Cardiac fibroblast (primary cell): ENCODE measurements around the gene SLIT2.

ENCODE experiments used
- DNase-seq, 2 donors: peaks; one replicate each; pipeline versions ENCODE4 v3.0.0 to v3.0.0-alpha.2; 2010; ENCODE audit warnings: low read depth in 2 of 2
- H3K4me3 ChIP-seq, 2 donors: replicated peaks in 1 of 2; 1 replicate in 1 of 2; 2 replicates in 1 of 2; pipeline ENCODE4 v1.5.1; 2011; ENCODE audit warnings: low read depth in 2 of 2, low read length in 2 of 2, mild to moderate bottlenecking in 2 of 2, moderate library complexity in 1 of 2
- TF ChIP-seq, protein P1 (sequence below): IDR thresholded peaks from one replicate; pipeline ENCODE4 v1.5.1; 2011; ENCODE audit warnings: low read depth, mild to moderate bottlenecking, low read length, inconsistent platforms

The SLIT2 gene

GRCh38 chr4:20264688-20265087 is 13.0 kb downstream of the SLIT2 start:
- TF ChIP-seq, protein P1, sequence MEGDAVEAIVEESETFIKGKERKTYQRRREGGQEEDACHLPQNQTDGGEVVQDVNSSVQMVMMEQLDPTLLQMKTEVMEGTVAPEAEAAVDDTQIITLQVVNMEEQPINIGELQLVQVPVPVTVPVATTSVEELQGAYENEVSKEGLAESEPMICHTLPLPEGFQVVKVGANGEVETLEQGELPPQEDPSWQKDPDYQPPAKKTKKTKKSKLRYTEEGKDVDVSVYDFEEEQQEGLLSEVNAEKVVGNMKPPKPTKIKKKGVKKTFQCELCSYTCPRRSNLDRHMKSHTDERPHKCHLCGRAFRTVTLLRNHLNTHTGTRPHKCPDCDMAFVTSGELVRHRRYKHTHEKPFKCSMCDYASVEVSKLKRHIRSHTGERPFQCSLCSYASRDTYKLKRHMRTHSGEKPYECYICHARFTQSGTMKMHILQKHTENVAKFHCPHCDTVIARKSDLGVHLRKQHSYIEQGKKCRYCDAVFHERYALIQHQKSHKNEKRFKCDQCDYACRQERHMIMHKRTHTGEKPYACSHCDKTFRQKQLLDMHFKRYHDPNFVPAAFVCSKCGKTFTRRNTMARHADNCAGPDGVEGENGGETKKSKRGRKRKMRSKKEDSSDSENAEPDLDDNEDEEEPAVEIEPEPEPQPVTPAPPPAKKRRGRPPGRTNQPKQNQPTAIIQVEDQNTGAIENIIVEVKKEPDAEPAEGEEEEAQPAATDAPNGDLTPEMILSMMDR = no peak
- H3K4me3 ChIP-seq = no peak overlapping the region
- DNase-seq = no peak

- no peak overlapping the region for H3K4me3 ChIP-seq
- no peak for DNase-seq
- TF ChIP-seq, protein P1 = no peak
Measured at GRCh38 chr4:20265726-20266125, 14.0 kb downstream of the SLIT2 start.

- H3K4me3 ChIP-seq = no peak overlapping the region
- TF ChIP-seq, protein P1 = no peak
- no peak for DNase-seq
Measured at GRCh38 chr4:20266215-20267082, 14.7 kb downstream of the SLIT2 start.

DNA sequence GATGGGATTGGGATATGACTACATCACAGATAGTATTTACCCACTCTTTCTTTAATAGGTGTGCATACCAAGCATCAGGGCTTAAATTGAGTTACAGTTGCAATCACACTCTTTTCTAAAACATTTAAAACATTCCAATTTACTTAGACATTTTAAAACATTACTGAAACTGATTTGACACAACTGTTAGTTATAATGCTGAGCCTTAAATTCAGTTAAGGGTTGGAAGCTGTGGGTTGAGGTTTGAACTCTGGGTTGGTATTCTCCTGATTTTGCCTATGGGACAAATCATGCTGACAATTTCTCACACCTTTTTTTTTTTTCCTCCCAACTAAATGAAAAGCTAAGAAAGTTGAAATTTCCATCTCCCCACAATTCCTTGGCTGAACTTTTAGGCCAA is 16.3 kb downstream of the SLIT2 start:
- TF ChIP-seq, protein P1 = no peak
- DNase-seq = no peak
- no peak overlapping the region for H3K4me3 ChIP-seq

DNA sequence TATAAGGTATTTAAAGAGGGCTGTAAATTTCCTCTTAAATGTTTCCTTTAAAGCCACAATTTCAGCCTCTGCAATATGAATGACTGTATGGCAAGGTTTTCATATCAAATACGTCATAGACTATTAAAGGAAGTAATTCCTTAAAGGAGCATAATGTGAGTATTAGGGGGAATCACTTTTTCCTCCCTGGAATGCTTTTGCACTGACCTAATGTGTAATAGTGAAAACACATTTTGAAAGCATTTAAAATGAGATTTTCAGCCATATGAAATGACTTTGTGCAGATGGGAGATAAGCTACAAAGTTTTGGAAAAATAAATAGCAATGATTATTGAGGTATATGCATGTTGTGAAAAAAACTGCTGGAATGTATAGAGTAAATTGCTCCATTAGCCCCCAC is 17.6 kb downstream of the SLIT2 start:
- DNase-seq = no peak
- H3K4me3 ChIP-seq = no peak overlapping the region
- TF ChIP-seq, protein P1 = no peak

- DNase-seq = no peak
- TF ChIP-seq, protein P1 = no peak
- no peak overlapping the region for H3K4me3 ChIP-seq
Measured at GRCh38 chr4:20271950-20272349, 20.2 kb downstream of the SLIT2 start.
